LoVo (cell line): Measurements from ENCODE around the gene RBMS3.
"Not testable (repeated sequence)": the region's sequence is repeated elsewhere in the genome, so short reads cannot be mapped to it uniquely, and the experiment has no call there.

ENCODE experiments used
- DNase-seq: peaks from one replicate; pipeline ENCODE4 v3.0.0-alpha.2; 2016; ENCODE audit warnings: low spot score

Gene RBMS3

DNA sequence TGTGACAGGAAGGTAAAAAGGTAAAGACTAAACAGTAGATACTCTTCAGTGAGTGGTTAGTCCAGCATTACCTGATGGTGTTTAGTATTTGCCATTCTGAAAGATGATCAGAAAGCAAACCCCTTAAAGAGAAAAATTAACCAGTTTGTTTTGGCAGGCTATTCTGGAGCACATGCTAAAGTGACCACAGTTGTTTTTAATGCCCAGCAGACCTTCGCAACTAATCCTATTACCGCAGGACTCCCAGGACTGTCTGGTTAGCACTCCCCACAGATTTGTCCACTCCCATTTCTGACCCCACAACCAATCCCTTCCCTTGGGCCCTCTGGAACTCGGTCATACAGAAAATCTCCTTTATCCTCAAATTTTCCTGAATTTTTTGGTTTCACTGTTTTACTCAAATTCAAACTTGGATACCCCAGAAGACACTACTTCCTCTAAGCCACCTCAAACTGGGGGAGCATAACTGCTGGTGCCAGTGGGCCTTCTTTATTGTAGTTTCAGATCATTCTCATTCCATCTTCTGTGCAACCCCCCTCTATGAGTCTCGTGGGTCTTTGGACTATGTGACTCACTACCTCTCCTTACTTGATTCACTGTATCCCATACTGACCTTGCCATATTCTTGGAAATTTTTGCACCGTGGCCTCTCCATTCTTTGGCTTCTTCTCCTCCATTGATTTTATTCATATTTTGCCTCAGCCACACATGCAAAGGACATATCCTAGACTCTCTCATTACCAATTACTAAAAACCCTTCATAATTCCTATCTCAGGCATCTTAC, 104.4 kb downstream of the RBMS3 start:
- DNase-seq = no peak

DNA sequence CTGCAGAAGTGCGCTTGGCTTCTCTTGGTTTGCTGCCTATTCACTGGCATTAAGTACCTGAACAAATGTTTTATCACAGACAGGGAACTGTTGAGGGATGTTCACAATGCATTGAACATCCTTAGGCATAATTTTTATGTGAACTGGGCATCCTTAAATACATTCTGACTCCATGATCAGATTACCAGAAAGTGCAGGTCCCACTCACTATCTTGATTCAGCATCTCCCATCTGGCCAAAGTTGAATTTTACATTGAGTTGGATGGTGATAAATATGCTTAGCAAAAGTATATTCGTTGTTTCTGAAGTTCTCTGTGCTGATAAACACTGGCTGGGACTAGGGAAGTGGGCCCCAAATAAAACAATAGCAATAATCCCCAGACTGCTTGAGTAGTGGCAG, 108.5 kb downstream of the RBMS3 start:
- DNase-seq = no peak

GRCh38 chr3:29392625-29393388, 111.9 kb downstream of the RBMS3 start:
- DNase-seq = no peak

GRCh38 chr3:29393946-29394345, 113.1 kb downstream of the RBMS3 start:
- DNase-seq = not testable (repeated sequence)

DNA sequence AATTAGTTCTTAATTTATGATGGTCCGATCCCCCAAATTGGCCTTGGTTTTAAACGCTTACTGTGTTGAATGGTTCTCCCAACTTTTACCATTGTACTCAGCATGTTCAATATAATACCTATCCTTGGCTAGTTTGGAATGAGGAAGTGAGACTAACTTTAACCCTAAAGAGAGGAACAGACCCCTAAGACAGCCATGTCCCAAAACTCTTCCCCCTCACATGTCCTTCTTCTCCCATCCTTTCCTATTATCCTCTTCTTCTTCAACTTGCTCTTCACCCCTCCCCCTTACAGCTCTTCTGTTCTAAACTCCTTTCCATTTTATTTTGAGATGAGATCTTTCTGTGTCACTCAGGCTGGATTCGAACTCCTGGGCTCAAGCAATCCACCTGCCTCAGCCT, 116.5 kb downstream of the RBMS3 start:
- DNase-seq = no peak

GRCh38 chr3:29398787-29399186, 117.9 kb downstream of the RBMS3 start:
- no peak for DNase-seq

DNA sequence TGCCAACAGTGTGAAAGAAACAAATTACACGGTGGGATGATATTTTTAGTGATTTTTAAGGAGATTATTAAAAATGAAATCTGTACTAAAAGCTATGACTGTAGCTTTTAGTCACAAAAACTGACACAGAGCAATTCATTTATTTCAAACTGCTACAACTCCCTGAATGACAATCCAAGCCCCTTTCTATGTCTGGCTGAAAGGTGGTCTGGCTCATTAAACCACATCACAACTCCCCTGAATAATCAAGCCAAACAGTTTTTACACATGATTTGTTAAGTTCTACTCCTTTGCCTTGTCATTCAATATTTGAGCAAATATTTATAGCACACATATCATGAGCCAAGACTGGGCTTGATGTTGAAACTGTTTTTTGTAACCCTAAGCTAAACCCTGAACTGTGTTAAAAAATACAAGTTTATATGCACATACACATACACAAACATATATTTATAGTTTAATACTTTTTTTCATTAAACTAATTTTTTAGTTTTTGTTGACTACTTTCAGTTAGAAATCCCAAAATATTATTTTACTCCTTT, 125.5 kb downstream of the RBMS3 start:
- DNase-seq = no peak

DNA sequence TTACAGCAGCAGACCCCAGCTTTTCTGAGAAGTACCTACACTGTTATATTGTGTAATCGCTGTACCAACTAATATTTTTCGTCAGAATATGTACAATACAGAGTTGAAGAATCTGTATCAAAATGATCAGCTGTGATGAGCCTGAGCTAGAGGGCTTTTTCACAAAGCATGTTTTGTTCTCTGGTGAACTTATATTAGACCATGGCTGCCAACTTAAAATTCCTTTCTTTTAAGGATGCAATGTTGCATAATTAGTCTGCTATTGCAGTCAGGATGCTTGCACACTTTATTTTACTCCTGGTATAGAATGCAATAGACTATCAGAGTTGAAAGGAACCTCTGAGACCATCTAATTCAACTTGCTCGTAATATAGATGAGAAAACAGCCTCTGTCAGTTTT, 127.8 kb downstream of the RBMS3 start:
- DNase-seq = no peak

GRCh38 chr3:29409409-29409808, 128.5 kb downstream of the RBMS3 start:
- no peak for DNase-seq

GRCh38 chr3:29410220-29410619, 129.3 kb downstream of the RBMS3 start:
- no peak for DNase-seq

GRCh38 chr3:29410660-29411405, 130.0 kb downstream of the RBMS3 start:
- DNase-seq = no peak

- no peak for DNase-seq
Observed at GRCh38 chr3:29412110-29412509, 131.2 kb downstream of the RBMS3 start.

DNA sequence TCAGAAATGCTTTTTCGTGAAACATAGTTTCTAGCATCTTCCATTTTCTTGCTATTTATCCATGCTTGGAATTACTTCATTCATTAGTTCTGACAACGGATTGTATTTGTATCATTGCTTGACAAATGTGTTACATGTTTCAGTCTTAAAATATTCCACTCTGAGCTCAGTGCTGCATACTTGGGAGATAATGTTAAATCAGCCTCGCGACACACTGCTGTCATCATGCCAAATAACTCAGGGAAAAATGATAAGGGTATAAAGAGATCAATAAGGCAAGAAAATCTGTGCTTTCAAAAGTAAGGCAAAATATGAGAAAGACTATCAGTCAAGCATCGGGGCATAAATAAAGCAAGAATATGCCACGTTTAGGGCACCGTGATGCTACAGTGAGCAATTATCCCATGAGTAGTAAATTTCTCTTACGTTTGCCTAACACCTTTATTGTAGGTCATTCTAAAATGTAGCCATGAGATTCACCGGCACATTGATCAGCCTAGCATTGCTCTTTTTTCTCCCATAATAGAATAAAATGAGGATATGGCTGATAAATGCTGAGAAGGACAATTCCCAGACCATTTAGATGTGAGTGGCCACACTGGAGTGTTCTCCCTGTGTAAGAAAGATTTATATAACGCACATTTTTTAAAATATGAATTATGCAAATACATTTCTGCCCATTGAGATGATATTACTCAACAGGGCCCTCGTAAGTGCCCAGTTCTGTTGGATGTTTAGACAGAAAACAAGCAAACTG, 133.8 kb downstream of the RBMS3 start:
- no peak for DNase-seq

DNA sequence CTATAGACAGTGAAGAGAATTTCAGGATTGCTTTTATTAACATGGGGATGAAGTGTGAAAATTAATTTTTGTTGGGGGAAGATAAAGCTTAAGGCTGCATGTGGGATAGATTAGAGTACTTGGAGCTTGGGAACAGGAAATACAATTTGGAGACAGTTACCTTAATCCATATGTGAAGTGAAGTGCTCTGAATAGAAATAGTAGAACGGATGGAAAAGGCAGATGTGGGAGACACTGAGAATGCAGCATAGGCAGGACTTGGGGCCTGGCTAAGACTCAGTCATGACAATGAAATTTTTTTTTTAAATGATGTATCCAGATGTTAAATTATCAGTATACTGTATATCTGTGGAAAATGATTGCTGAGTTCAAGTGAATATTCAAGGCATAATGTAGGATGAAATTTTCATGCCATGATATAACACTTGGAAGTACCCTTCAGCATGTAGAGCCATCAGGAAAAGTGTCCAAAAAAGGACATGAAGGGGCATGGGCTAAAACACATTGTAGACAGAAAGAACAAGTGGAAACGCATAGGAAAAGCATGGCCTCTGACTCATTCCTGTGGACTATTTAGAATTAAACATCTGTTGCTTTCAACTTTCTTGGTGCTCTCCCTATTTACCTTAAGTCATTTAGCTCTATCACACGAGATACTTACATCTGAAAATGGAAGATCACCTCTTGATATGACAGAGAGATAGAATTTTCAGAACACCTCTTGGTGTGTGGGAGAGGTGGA, 134.8 kb downstream of the RBMS3 start:
- DNase-seq = no peak

DNA sequence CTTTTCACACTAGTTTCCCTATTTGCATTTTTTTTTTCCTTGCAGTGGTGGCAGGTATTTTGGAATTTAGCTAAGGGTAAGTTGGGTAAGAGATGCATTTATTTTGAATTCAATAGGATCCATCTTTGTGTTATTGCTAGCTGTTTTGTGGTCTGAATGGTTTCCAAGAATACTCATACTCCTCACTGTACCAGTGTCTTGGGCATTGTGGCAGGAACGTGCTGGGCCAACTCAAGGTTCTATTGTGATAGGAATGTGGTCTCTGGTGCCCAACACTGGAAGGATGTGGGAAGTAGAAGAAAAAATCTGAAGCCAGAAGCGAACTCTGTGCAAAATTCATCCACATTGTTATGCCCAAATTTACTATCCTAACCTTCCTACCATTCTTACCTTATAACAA, 135.6 kb downstream of the RBMS3 start:
- DNase-seq = no peak

DNA sequence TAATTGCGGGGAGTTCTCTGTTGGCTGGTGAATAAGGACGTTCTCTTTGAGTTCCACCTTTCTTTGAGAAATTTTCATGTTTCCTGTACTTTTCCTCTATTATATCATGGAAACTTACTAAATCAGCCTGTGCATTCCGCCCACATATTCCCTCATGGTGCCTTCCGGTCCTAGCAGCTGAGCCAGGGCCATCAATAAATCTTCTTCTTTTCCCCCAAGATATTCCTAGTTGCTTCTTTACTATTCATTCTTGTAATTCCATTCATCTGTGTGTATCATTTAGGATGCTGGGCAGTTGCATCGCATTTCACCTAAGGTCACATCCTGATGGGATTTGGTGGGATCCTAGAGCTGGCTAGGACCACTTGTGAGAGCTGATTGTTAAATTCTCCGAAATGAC, 139.2 kb downstream of the RBMS3 start:
- no peak for DNase-seq

- DNase-seq = no peak
Observed at GRCh38 chr3:29426302-29427226, 145.7 kb downstream of the RBMS3 start.

- DNase-seq = no peak
Observed at GRCh38 chr3:29427266-29428103, 146.6 kb downstream of the RBMS3 start.

DNA sequence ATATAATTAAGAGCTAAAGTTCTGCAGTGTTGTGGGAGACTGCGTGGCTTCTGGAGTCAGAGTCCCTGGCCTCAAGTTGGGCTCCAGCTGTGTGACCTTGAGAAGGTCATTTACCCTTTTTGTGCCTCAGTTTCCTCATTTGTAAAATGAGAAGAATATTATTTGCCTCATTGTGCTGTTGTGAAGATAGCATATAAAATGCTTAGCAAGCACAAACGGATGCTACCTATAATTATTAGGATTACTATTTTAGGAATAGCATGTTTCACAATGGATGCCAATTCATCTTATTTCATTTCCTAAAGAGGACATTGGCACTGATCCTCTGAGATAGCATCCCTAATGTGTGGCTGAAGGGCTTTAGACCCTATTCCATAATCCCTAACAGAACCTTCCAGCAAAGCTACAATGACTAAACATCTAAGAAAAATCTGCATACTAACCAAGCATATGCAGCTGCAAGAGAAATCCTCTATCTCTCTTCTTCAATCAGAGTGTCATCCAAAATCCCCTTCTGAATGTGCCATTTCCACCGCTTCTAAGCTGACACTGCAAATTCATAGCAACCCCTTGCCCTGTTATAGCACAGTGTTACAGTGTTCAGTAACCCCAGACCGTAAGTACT, 148.3 kb downstream of the RBMS3 start:
- no peak for DNase-seq
